AG04449 (cell line): ENCODE results near the gene TOMM70.

ENCODE experiments used
- CTCF ChIA-PET: fragments of 350-600 bp; formaldehyde crosslinking; extraction: SDS; loops from one replicate; lab custom pipeline; 2021; ENCODE audit warnings: antibody characterized with exemption; lab: Yijun Ruan, JAX
- POLR2A ChIA-PET: fragments of 400-600, 350-600 bp; formaldehyde crosslinking; extraction: SDS; loops from one replicate; lab custom pipeline; 2020; ENCODE audit warnings: antibody characterized with exemption, inconsistent platforms; lab: Yijun Ruan, JAX
- DNase-seq: peaks from one replicate; pipeline ENCODE4 v3.0.0-alpha.2; 2010; ENCODE audit warnings: low read depth, low spot score
- H3K4me3 ChIP-seq: 2 replicates; pipeline ENCODE4 v1.5.1; 2011; ENCODE audit warnings: low read depth, mild to moderate bottlenecking, control low read depth, low read length
- CTCF ChIP-seq: IDR thresholded peaks from one replicate; pipeline ENCODE4 v1.5.1; 2011; ENCODE audit warnings: mild to moderate bottlenecking, moderate library complexity, low read length, control low read depth, inconsistent platforms; ENCODE audit not compliant: insufficient read depth; ENCODE audit errors: missing control alignments

The TOMM70 gene

DNA sequence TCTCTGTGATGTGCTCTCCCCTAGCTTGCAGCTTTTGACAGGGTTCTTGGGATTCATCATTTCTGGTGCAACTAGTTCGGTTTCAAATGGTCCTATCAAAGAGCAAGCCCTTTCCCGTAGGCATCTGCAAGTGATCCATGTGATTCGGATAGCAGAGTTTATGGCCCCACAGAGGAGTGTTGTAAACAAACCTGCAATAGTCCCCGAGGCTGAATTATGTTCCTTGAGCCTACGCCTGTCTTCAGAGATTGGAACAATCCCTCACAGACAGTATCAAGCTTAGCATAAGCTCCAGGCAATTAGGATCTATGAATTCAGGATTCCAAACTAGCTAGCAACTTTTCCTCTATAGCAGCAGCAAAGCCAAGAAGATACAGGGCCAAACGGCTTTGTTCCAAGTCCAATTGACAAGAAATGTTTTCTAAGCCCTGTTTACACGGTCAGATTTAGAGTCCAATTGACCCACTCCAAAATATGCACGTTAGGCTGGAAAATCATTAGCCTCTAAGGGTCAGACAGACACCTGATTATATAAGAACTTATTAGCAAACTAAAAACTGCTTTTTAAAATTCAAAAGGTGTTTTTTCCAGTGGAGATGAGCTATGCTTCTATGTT, 25.3 kb upstream of the TOMM70 start:
- CTCF ChIA-PET = interaction anchor here (0.7 kb wide), 2 partner anchors 14 to 24 kb away, joined by 3 to 4 read pairs; no protein-coding TSS in a partner anchor
- H3K4me3 ChIP-seq = no peak overlapping the region
- POLR2A ChIA-PET = no interaction called here
- no peak for DNase-seq
- no peak for TF ChIP-seq CTCF

- H3K4me3 ChIP-seq = no peak overlapping the region
- no peak for DNase-seq
- CTCF ChIA-PET = interaction anchor here (1.4 kb wide), 1 partner anchor 38 kb away, joined by 5 read pairs; no protein-coding TSS in a partner anchor
- POLR2A ChIA-PET = no interaction called here
- TF ChIP-seq CTCF = no peak
Measured at GRCh38 chr3:100425316-100425715, 24.4 kb upstream of the TOMM70 start.

- CTCF ChIA-PET = interaction anchor here (1.4 kb wide), 1 partner anchor 39 kb away, joined by 5 read pairs; no protein-coding TSS in a partner anchor
- no peak for DNase-seq
- no peak overlapping the region for H3K4me3 ChIP-seq
- no peak for TF ChIP-seq CTCF
- POLR2A ChIA-PET = no interaction called here
Measured at GRCh38 chr3:100424261-100424660, 23.4 kb upstream of the TOMM70 start.

DNA sequence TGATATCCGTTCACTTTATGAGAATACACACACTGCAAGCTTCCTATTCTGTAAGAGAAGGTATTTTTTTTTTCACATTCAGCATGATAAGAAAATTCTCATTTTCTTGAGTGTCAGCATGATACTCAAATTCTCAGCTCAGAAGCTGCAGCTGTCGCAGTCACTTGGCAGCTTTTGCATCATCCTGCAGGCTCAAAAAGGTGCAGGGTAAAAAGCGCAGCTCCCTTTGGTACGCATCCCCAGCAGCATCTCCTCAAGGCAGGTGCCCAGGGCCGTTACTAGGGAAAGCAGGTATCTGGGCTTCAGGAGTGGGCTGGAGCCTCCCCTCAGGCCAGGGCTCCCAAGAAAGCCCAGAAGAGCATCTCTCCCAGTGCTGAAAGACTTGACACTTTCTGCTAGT, 22.7 kb upstream of the TOMM70 start:
- POLR2A ChIA-PET = no interaction called here
- TF ChIP-seq CTCF = no peak
- no peak overlapping the region for H3K4me3 ChIP-seq
- CTCF ChIA-PET = interaction anchor here (0.7 to 1.4 kb wide), 3 partner anchors 15 to 168 kb away, joined by 3 to 5 read pairs (median 3); no protein-coding TSS in a partner anchor
- no peak for DNase-seq

DNA sequence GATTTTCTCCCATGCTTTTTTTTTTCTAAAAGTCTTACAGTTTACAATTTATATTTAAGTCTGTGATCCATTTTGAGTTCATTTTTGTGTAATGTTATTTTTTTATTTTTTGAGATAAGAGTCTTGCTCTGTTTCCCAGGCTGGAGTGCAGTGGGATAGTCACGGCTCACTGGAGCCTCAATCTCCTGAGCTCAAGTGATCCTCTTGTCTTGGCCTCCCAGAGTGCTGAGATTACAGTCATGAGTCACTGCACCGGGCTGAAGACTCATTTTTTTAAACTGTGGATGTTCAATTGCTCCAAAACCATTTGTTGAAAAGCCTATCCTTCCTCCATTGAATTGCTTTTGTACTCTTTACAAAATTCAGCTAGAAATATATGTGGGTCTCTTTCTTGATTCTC, 20.0 kb upstream of the TOMM70 start:
- POLR2A ChIA-PET = no interaction called here
- DNase-seq = no peak

More for the DNA sequence above, 20.0 kb upstream of the TOMM70 start:
- H3K4me3 ChIP-seq = no peak overlapping the region
- no peak for TF ChIP-seq CTCF
- CTCF ChIA-PET = no interaction called here
